ENCODE data around the gene LETM1. TPM values are rescaled to one million over a fixed set of nuclear protein-coding genes. Genes with fewer than 3 reads are reported as not detected.

Gene LETM1
- total and polyA plus RNA-seq, 2 of the 13 experiments (the other 11 are each of a cell fraction or from before 2014, with no cell fraction given), result 9.7 to 41.6 TPM

DNA sequence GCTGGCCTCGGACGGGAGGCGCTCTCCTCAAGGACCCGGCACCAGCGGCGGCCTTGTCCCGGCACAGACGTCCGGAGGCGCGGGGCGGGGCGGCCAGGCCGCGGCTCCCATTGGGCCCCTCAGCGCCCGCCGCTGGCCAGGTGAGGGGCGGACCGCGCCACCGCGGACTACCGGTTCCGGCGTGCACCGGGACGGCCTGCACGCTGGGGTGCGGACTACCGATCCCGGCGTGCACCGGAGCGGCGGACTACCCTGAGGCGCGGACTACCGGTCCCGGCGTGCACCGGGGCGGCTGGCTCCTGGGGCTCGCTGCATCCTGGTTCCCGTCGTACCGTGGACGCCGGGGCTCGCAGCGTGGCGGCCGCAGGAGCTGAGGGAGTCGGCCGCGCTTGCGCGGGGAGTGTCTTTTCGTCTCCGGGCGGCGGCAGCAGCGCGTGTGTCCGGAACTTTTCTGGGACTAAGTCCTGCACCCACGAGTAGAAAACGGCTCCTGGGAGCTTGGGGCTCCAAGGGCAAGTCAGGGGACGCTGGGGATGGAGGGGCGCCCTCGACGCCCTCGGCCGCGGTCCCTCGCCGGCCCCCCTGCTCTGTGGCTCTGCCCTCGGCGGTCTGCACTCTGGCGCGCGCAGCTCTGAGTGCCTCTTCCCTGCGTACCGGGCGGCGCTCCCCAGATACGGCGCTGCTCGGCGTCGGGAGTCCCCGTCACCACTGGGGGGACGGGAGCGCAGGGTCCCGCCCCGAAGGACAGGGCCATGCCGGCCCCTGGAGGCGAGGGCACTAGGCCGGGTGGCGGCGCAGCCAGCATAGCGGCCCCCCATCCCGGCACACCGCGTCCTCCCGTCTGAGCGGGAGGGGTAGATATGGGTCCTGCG is at the start of gene LETM1 (continued):
- TF ChIP-seq THAP9 (CRISPR knock-in tag; IDR thresholded peaks at IDR 0.05; ENCODE audit: borderline replicate concordance) (peak; percentile 61; the same call in 1 of the 2 replicates), MIER2 (CRISPR knock-in tag; IDR thresholded peaks at IDR 0.05) (no peak), ZBED4 (CRISPR knock-in tag; IDR thresholded peaks at IDR 0.05; ENCODE audit: borderline replicate concordance) (no peak), ZNF543 (CRISPR knock-in tag; IDR thresholded peaks at IDR 0.05) (peak; percentile 52), ZNF138 (CRISPR knock-in tag; IDR thresholded peaks at IDR 0.05; ENCODE audit: low read depth) (peak; percentile 55; the same call in 1 of the 2 replicates), RFX3 (CRISPR knock-in tag; IDR thresholded peaks at IDR 0.05) (no peak), FOXA3 (CRISPR knock-in tag; IDR thresholded peaks at IDR 0.05) (peak; percentile 58), EEA1 (CRISPR knock-in tag; IDR thresholded peaks at IDR 0.05; ENCODE audit: borderline replicate concordance) (no peak), TIGD3 (CRISPR knock-in tag; IDR thresholded peaks at IDR 0.05; ENCODE audit: borderline replicate concordance) (peak; percentile 86; the same call in 1 of the 2 replicates), SNAPC5 (CRISPR knock-in tag; IDR thresholded peaks at IDR 0.05; ENCODE audit: borderline replicate concordance) (peak; percentile 84; the same call in 1 of the 2 replicates), DR1 (CRISPR knock-in tag; IDR thresholded peaks at IDR 0.05) (peak; percentile 68; the same call in 1 of the 2 replicates), TAF15 (IDR thresholded peaks at IDR 0.05; ENCODE audit: low read depth, low read length, poor library complexity, severe bottlenecking) (peak; percentile 31), DNMT3B (CRISPR knock-in tag; conservative IDR thresholded peaks at IDR 0.05) (no peak), ZNF549 (CRISPR knock-in tag; IDR thresholded peaks at IDR 0.05) (no peak)
- TF ChIP-seq, protein P1, sequence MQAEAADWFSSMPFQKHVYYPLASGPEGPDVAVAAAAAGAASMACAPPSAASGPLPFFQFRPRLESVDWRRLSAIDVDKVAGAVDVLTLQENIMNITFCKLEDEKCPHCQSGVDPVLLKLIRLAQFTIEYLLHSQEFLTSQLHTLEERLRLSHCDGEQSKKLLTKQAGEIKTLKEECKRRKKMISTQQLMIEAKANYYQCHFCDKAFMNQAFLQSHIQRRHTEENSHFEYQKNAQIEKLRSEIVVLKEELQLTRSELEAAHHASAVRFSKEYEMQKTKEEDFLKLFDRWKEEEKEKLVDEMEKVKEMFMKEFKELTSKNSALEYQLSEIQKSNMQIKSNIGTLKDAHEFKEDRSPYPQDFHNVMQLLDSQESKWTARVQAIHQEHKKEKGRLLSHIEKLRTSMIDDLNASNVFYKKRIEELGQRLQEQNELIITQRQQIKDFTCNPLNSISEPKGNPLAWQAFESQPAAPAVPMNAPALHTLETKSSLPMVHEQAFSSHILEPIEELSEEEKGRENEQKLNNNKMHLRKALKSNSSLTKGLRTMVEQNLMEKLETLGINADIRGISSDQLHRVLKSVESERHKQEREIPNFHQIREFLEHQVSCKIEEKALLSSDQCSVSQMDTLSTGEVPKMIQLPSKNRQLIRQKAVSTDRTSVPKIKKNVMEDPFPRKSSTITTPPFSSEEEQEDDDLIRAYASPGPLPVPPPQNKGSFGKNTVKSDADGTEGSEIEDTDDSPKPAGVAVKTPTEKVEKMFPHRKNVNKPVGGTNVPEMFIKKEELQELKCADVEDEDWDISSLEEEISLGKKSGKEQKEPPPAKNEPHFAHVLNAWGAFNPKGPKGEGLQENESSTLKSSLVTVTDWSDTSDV (CRISPR knock-in tag; IDR thresholded peaks at IDR 0.05), result no peak
